Liver (tissue), 9 donors: Measurements from ENCODE around the gene UBR4. TPM values are rescaled to one million over a fixed set of nuclear protein-coding genes. Genes with fewer than 3 reads are reported as not detected.

Source experiments
- DNase-seq: peaks from one replicate; pipeline ENCODE4 v3.0.0-alpha.2; 2017; ENCODE audit warnings: low spot score
- H3K27ac ChIP-seq, 2 donors: one replicate each; pipeline ENCODE4 v1.7.0; 2013; ENCODE audit warnings: inconsistent platforms in 2 of 2, low read length in 2 of 2, control low read depth in 1 of 2, low read depth in 1 of 2, mild to moderate bottlenecking in 1 of 2
- H3K27me3 ChIP-seq, 4 donors: one replicate each; pipeline versions ENCODE4 v1.6.1 to v1.7.0; 2013; ENCODE audit warnings: low read length in 3 of 4, inconsistent platforms in 1 of 4, mild to moderate bottlenecking in 1 of 4, moderate library complexity in 1 of 4; ENCODE audit not compliant: control insufficient read depth in 4 of 4, insufficient read depth in 4 of 4
- H3K36me3 ChIP-seq, 4 donors: one replicate each; pipeline versions ENCODE4 v1.6.1 to v1.7.0; 2013; ENCODE audit warnings: low read length in 3 of 4, mild to moderate bottlenecking in 3 of 4, low read depth in 1 of 4, moderate library complexity in 1 of 4; ENCODE audit not compliant: control insufficient read depth in 4 of 4, insufficient read depth in 3 of 4
- H3K4me1 ChIP-seq, 4 donors: one replicate each; pipeline versions ENCODE4 v1.6.1 to v1.7.0; 2013; ENCODE audit warnings: low read length in 3 of 4, mild to moderate bottlenecking in 3 of 4, moderate library complexity in 1 of 4; ENCODE audit not compliant: control insufficient read depth in 4 of 4, insufficient read depth in 4 of 4
- H3K4me3 ChIP-seq, 3 donors: one replicate each; pipeline versions ENCODE4 v1.6.1 to v1.7.0; 2013; ENCODE audit warnings: low read length in 3 of 3, control low read depth in 1 of 3, low read depth in 1 of 3, mild to moderate bottlenecking in 1 of 3
- H3K9ac ChIP-seq, 2 donors: one replicate each; pipeline ENCODE4 v1.7.0; 2013; ENCODE audit warnings: low read length in 2 of 2, mild to moderate bottlenecking in 2 of 2, moderate library complexity in 2 of 2, control low read depth in 1 of 2, low read depth in 1 of 2
- H3K9me3 ChIP-seq, 4 donors: one replicate each; pipeline versions ENCODE4 v1.6.1 to v1.7.0; 2013; ENCODE audit warnings: low read length in 3 of 4; ENCODE audit not compliant: control insufficient read depth in 4 of 4
- EGR1 ChIP-seq, 2 donors: IDR thresholded peaks; 2 replicates each; pipeline ENCODE4 v1.6.1; 2016 to 2018; ENCODE audit warnings: antibody characterized with exemption in 2 of 2, low read depth in 2 of 2
- FOXA1 ChIP-seq: IDR thresholded peaks from 2 replicates; pipeline ENCODE4 v1.6.1; 2016; ENCODE audit warnings: antibody characterized with exemption
- FOXA2 ChIP-seq: IDR thresholded peaks from 2 replicates; pipeline ENCODE4 v1.6.1; 2016; ENCODE audit warnings: antibody characterized with exemption
- GABPA ChIP-seq, 2 donors: IDR thresholded peaks in 1 of 2; conservative IDR thresholded peaks in 1 of 2; 2 replicates each; pipeline ENCODE4 v1.6.1; 2016; ENCODE audit warnings: antibody characterized with exemption in 2 of 2, mild to moderate bottlenecking in 1 of 2, moderate library complexity in 1 of 2
- HNF4A ChIP-seq, 2 donors: conservative IDR thresholded peaks; 2 replicates each; pipeline ENCODE4 v1.6.1; 2016; ENCODE audit warnings: antibody characterized with exemption in 2 of 2, mild to moderate bottlenecking in 2 of 2
- HNF4G ChIP-seq: IDR thresholded peaks from 2 replicates; pipeline ENCODE4 v1.6.1; 2016; ENCODE audit warnings: antibody characterized with exemption
- JUND ChIP-seq, 2 donors: IDR thresholded peaks; 2 replicates each; pipeline ENCODE4 v1.6.1; 2016; ENCODE audit warnings: antibody characterized with exemption in 2 of 2
- NR2F2 ChIP-seq: IDR thresholded peaks from 2 replicates; pipeline ENCODE4 v1.6.1; 2016; ENCODE audit warnings: antibody characterized with exemption
- RAD21 ChIP-seq, 2 donors: IDR thresholded peaks; 2 replicates each; pipeline ENCODE4 v1.6.1; 2016; ENCODE audit warnings: antibody characterized with exemption in 2 of 2, mild to moderate bottlenecking in 2 of 2
- RXRA ChIP-seq, 2 donors: IDR thresholded peaks; 2 replicates each; pipeline ENCODE4 v1.6.1; 2017 to 2018; ENCODE audit warnings: antibody characterized with exemption in 2 of 2, mild to moderate bottlenecking in 1 of 2
- SP1 ChIP-seq: IDR thresholded peaks from 2 replicates; pipeline ENCODE4 v1.6.1; 2018; ENCODE audit warnings: antibody characterized with exemption, mild to moderate bottlenecking
- TAF1 ChIP-seq: conservative IDR thresholded peaks from 2 replicates; pipeline ENCODE4 v1.6.1; 2016; ENCODE audit warnings: antibody characterized with exemption, mild to moderate bottlenecking
- YY1 ChIP-seq: IDR thresholded peaks from 2 replicates; pipeline ENCODE4 v1.6.1; 2016; ENCODE audit warnings: antibody characterized with exemption, mild to moderate bottlenecking
- polyA plus RNA-seq, 2 donors: library from polyadenylated mRNA; stranded (reverse) in 1 of 2; unstranded in 1 of 2; fragments of 200-250 nt in 1 of 2; fragments of >200 nt in 1 of 2; fragmentation: Nextera tagmentation in 1 of 2; extraction: Ambion mirVana in 1 of 2; gene quantifications; one replicate each; pipeline versions ENCODE4 v1.2.1 to v1.2.3, GENCODE V29; 2013 to 2015
- total RNA-seq, 2 donors: library from RNA; depleted of rRNA; stranded (reverse); fragments of >200 nt; gene quantifications; one replicate each; pipeline ENCODE4 v1.2.3, GENCODE V29; 2014
- TF ChIP-seq, protein P1 (sequence below): IDR thresholded peaks from 2 replicates; pipeline ENCODE4 v1.6.1; 2016; ENCODE audit warnings: antibody characterized with exemption
- TF ChIP-seq, protein P2 (sequence below): IDR thresholded peaks from 2 replicates; pipeline ENCODE4 v1.6.1; 2016; ENCODE audit warnings: antibody characterized with exemption
- TF ChIP-seq, protein P3 (sequence below): IDR thresholded peaks from 2 replicates; pipeline ENCODE4 v1.6.1; 2016; ENCODE audit warnings: antibody characterized with exemption
- TF ChIP-seq, protein P4 (sequence below): fragments of 150-350 bp; IDR thresholded peaks from 2 replicates; pipeline ENCODE4 v1.5.1; 2017; ENCODE audit warnings: improper control_type of control experiment, low read depth, low read length; ENCODE audit not compliant: missing input control
- TF ChIP-seq, protein P5 (sequence below): IDR thresholded peaks from 2 replicates; pipeline ENCODE4 v1.6.1; 2016; ENCODE audit warnings: antibody characterized with exemption, mild to moderate bottlenecking
- donor health status: healthy.
- donor health status: healthy.
- donor health status: healthy.
- donor health status: healthy.
- donor health status: healthy.

The UBR4 gene
- total and polyA plus RNA-seq, 4 donors = 45.4 to 156 (median 86.9) TPM

DNA sequence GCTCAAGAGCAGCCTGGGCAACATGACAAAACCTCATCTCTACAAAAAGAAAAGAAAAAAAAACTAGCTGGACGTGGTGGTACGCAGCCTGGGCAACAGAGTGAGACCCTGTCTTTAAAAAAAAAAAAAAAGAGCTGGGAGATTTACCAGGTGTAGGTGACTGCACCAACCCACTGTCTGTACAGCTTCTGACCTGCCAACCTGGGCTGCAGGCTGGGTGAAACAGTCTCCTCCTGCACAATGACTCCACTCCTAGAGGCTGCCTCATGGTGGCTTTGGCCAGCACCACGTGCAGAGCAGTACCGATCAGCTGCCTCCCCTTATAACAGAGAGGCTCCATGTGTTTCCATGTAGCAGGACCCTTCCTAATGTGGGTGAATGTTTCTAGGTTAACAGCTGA lies 45.2 kb upstream of the UBR4 start (continued):
- no peak for TF ChIP-seq JUND (IDR thresholded peaks at IDR 0.05)
- TF ChIP-seq, protein P1, sequence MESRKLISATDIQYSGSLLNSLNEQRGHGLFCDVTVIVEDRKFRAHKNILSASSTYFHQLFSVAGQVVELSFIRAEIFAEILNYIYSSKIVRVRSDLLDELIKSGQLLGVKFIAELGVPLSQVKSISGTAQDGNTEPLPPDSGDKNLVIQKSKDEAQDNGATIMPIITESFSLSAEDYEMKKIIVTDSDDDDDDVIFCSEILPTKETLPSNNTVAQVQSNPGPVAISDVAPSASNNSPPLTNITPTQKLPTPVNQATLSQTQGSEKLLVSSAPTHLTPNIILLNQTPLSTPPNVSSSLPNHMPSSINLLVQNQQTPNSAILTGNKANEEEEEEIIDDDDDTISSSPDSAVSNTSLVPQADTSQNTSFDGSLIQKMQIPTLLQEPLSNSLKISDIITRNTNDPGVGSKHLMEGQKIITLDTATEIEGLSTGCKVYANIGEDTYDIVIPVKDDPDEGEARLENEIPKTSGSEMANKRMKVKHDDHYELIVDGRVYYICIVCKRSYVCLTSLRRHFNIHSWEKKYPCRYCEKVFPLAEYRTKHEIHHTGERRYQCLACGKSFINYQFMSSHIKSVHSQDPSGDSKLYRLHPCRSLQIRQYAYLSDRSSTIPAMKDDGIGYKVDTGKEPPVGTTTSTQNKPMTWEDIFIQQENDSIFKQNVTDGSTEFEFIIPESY = no peak
- TF ChIP-seq, protein P2, sequence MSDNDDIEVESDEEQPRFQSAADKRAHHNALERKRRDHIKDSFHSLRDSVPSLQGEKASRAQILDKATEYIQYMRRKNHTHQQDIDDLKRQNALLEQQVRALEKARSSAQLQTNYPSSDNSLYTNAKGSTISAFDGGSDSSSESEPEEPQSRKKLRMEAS = no peak

DNA sequence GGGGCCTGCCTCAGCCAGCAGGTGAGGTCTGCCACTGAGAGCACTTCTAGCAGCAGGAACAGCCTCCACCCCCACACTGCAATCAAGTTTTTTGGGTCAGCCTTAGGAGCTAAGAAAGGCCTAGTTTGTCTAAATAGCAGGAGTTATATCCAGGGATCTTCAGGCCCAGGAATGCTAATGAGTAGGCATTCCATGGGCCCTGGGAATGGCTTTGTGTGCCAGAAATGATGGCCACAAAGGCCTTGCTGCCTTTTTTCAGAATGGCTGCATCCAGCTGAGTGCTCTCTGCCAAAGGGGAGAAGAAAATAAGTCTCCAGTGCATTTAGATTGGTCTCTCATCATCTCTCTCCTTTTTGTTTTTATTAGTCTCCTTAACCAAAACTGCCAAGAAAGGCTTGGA lies 44.4 kb upstream of the UBR4 start:
- TF ChIP-seq SP1 = no peak
- no peak for TF ChIP-seq JUND (IDR thresholded peaks at IDR 0.05)
- TF ChIP-seq, protein P3, sequence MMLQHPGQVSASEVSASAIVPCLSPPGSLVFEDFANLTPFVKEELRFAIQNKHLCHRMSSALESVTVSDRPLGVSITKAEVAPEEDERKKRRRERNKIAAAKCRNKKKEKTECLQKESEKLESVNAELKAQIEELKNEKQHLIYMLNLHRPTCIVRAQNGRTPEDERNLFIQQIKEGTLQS = no peak
- TF ChIP-seq TAF1 = no peak
- TF ChIP-seq, protein P4, sequence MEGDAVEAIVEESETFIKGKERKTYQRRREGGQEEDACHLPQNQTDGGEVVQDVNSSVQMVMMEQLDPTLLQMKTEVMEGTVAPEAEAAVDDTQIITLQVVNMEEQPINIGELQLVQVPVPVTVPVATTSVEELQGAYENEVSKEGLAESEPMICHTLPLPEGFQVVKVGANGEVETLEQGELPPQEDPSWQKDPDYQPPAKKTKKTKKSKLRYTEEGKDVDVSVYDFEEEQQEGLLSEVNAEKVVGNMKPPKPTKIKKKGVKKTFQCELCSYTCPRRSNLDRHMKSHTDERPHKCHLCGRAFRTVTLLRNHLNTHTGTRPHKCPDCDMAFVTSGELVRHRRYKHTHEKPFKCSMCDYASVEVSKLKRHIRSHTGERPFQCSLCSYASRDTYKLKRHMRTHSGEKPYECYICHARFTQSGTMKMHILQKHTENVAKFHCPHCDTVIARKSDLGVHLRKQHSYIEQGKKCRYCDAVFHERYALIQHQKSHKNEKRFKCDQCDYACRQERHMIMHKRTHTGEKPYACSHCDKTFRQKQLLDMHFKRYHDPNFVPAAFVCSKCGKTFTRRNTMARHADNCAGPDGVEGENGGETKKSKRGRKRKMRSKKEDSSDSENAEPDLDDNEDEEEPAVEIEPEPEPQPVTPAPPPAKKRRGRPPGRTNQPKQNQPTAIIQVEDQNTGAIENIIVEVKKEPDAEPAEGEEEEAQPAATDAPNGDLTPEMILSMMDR = no peak
- no peak for TF ChIP-seq YY1
- TF ChIP-seq FOXA1 = no peak
- TF ChIP-seq, protein P1 = no peak
- TF ChIP-seq, protein P5, sequence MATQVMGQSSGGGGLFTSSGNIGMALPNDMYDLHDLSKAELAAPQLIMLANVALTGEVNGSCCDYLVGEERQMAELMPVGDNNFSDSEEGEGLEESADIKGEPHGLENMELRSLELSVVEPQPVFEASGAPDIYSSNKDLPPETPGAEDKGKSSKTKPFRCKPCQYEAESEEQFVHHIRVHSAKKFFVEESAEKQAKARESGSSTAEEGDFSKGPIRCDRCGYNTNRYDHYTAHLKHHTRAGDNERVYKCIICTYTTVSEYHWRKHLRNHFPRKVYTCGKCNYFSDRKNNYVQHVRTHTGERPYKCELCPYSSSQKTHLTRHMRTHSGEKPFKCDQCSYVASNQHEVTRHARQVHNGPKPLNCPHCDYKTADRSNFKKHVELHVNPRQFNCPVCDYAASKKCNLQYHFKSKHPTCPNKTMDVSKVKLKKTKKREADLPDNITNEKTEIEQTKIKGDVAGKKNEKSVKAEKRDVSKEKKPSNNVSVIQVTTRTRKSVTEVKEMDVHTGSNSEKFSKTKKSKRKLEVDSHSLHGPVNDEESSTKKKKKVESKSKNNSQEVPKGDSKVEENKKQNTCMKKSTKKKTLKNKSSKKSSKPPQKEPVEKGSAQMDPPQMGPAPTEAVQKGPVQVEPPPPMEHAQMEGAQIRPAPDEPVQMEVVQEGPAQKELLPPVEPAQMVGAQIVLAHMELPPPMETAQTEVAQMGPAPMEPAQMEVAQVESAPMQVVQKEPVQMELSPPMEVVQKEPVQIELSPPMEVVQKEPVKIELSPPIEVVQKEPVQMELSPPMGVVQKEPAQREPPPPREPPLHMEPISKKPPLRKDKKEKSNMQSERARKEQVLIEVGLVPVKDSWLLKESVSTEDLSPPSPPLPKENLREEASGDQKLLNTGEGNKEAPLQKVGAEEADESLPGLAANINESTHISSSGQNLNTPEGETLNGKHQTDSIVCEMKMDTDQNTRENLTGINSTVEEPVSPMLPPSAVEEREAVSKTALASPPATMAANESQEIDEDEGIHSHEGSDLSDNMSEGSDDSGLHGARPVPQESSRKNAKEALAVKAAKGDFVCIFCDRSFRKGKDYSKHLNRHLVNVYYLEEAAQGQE = no peak
- TF ChIP-seq EGR1 (IDR thresholded peaks at IDR 0.05; ENCODE audit: low read depth in 2 of 2) = no peak
- no peak for TF ChIP-seq NR2F2
- TF ChIP-seq FOXA2 = no peak
- TF ChIP-seq, protein P2 = no peak
- no peak for TF ChIP-seq RAD21 (IDR thresholded peaks at IDR 0.05)
- no peak for TF ChIP-seq GABPA (IDR thresholded peaks at IDR 0.05 in 1 of 2, conservative IDR thresholded peaks at IDR 0.05 in 1 of 2)
- TF ChIP-seq RXRA (IDR thresholded peaks at IDR 0.05) = no peak
- no peak for TF ChIP-seq HNF4G
- TF ChIP-seq HNF4A (conservative IDR thresholded peaks at IDR 0.05) = no peak
- H3K9ac ChIP-seq = no peak overlapping the region

More for the DNA sequence above, 44.4 kb upstream of the UBR4 start:
- Histone ChIP-seq H3K36me3 (peaks cover 4 to 38% (median 19%) of the 10 kb centered on the region in 4 donors), H3K4me3 (no peak overlapping the region), H3K4me1 (peaks cover 8 to 31% (median 23%) of the 10 kb centered on the region in 4 donors), H3K27me3 (no peaks in the 10 kb centered on the region), H3K9me3 (no peaks in the 10 kb centered on the region), H3K27ac (no peak overlapping the region)
- DNase-seq = no peak
